Measurements from ENCODE around the gene DCK. TPM values are rescaled to one million over a fixed set of nuclear protein-coding genes. Genes with fewer than 3 reads are reported as not detected.
A peak's percentile ranks its signal among the peaks of the same experiment; 100 is the strongest.

DCK gene
- 10 to 100 TPM; 79.0 to 85.1 TPM for total RNA-seq

DNA sequence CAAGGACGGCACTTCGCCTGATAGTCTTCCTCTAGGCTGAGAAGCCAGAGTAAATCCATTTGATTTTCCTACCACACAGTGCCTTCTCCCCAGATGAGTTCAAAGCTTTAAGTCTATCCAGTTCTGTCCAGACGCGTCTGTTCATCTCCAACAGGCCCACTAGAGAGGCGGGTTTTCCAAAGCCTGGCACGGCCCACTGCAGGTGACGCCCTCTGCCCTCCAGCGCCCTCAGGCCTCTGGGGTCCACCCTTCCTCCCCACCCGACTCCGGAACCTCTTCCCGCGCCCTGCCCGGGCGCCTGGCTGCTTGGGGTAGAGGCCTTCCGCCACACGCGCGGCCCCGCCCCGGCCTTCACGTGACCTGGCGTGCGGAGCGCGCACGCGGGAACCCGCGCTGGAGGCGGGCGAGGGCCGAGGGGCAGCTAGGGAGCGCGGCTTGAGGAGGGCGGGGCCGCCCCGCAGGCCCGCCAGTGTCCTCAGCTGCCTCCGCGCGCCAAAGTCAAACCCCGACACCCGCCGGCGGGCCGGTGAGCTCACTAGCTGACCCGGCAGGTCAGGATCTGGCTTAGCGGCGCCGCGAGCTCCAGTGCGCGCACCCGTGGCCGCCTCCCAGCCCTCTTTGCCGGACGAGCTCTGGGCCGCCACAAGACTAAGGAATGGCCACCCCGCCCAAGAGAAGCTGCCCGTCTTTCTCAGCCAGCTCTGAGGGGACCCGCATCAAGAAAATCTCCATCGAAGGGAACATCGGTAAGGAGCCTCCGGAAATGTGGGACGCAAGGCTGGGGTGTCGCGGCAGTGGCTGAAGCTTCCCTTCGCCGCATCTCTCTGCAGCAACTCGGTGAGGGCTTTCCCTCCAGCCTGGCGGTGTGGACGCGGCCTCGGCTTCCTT, at the start of gene DCK:
Gene DCK (plus strand): TSS at position 469 of the 888 bp plus-strand sequence. CDS start 187 bp downstream, at position 656.
- CTCF ChIA-PET, result interaction anchor here (1.0 to 5.3 kb wide), 6 partner anchors 11 to 315 kb away, joined by 3 to 74 read pairs (median 6); partner anchors contain the start of gene MOB1B
- DNase-seq, result peak; percentile 88
- H3K4me3 Mint-ChIP-seq, result peak within 1 kb of the TSS; percentile 97
- POLR2A ChIA-PET, result interaction anchor here (0.6 to 5.0 kb wide), 18 partner anchors 8 to 306 kb away, joined by 3 to 41 read pairs (median 5); partner anchors contain the start of genes GRSF1 and MOB1B
- no peaks in the 10 kb centered on the region for H3K27me3 Mint-ChIP-seq
- peaks cover 45% of the 10 kb centered on the region for H3K4me1 Mint-ChIP-seq
- peak within 1 kb of the TSS; percentile 80 for H3K27ac Mint-ChIP-seq
- H3K9me3 Mint-ChIP-seq, result no peaks in the 10 kb centered on the region
- peaks cover 45% of the 10 kb centered on the region for H3K36me3 Mint-ChIP-seq (ENCODE audit: low read depth)

DNA sequence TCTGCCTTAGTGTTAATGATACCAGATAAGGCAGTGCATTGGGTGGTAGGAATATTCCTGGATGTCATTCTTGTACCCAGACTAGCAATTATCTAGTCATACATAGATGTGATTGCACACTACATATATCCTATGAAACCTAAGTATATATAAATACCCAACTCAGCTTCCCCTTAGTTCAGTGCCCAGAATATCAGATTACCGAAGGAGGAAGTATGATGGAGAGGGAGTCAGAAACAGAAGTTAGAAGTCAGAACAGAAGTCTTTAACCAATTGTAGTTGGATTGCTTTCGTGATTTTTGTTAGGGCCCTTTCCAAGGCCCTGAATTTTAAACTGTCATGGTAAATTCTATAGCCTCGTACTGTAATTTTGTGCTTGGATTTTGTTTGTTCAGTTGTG, 48.4 kb upstream of the DCK start:
- H3K4me1 Mint-ChIP-seq, result no peaks in the 10 kb centered on the region
- peaks cover 2% of the 10 kb centered on the region for H3K9me3 Mint-ChIP-seq
- POLR2A ChIA-PET, result no interaction called here
- CTCF ChIA-PET, result no interaction called here
- H3K27me3 Mint-ChIP-seq, result no peaks in the 10 kb centered on the region
- peaks cover 4% of the 10 kb centered on the region for H3K36me3 Mint-ChIP-seq (ENCODE audit: low read depth)
- no peak for DNase-seq
- no peak overlapping the region for H3K4me3 Mint-ChIP-seq
- no peak overlapping the region for H3K27ac Mint-ChIP-seq

DNA sequence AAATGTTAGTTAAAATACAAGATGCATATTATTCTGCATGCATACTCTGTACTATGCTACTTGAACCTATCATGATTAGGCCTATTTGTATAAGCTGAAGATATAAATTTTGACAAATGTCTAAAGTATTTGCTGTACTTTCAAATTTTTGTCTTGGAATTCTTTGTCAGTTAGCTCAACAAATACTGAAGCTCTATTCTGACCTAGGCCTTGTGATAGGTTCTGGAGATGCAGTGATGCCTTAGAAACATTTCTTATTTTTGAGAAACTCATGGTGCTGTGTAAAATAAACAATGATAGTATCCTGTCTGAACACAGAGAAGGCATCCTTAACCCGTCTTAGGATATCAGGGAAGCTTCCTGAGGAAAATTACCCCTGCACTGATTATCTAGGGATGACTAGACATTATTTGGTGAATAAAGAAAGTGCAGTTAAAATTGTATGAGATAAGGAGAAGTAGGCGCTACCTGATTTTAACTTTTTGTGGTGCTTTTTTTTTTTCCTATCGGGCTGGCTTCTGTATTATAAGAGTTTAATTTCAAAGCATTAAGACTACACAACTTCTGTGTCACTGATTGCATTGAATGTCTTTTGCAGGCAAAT, 47.9 kb upstream of the DCK start:
- no peak overlapping the region for H3K27ac Mint-ChIP-seq
- ChIA-PET POLR2A (no interaction called here), CTCF (no interaction called here)

DNA sequence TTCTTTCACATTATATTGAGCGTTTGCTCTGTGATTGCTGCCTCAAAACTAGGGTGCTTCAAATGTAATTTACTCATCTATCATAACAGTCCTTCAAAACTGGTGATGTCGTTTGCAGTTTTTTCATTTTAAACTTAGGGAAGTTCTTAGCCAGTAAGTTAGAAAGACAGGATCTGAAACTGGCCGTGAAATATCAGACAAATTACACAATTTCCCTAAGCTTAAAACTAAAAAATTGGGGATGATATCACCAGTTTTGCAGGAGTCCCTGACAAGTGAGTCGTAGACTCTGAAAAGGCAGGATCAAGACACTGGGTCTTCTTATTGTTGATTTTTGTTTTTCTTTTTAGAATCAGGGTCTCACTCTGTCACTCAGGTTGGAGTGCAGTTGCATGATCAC, 46.5 kb upstream of the DCK start:
- H3K9me3 Mint-ChIP-seq, result peaks cover 2% of the 10 kb centered on the region

More for the DNA sequence above, 47.9 kb upstream of the DCK start:
- no peaks in the 10 kb centered on the region for H3K27me3 Mint-ChIP-seq
- H3K36me3 Mint-ChIP-seq (ENCODE audit: low read depth), result peaks cover 4% of the 10 kb centered on the region
- H3K4me3 Mint-ChIP-seq, result no peak overlapping the region
- H3K9me3 Mint-ChIP-seq, result peaks cover 2% of the 10 kb centered on the region
- no peaks in the 10 kb centered on the region for H3K4me1 Mint-ChIP-seq
- DNase-seq, result no peak

DNA sequence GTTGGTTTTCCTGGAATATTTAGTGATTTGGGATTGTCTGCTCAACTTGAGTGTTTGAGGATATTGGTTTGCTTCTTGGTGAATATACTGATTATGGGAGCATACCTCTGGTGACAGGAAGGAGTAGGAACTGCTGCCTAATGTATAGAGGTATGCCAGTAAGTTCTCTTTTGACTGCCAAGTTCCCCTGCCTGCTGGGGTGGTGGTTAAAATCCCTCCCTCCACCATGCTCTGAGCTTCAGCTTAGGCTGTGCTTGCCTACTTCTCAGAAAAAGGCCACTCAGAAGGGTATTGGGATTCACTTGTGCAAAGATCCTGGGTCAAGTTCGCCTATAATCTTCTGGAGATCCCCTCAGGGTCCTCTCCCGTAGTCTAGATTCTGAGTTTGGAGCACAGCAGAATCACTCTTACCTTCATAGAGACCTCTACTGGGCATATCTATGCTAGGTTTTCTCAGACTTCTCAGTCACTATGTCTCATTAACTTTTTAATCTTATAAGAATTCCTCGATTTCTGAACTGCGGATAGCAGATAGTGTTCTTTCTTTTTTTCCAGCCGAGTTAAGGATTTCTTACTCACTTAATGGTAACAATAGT, 44.7 kb upstream of the DCK start:
- H3K36me3 Mint-ChIP-seq (ENCODE audit: low read depth), result peaks cover 4% of the 10 kb centered on the region
- H3K9me3 Mint-ChIP-seq, result peaks cover 2% of the 10 kb centered on the region
- no peak overlapping the region for H3K27ac Mint-ChIP-seq
- H3K4me1 Mint-ChIP-seq, result peaks cover 6% of the 10 kb centered on the region
- H3K27me3 Mint-ChIP-seq, result no peaks in the 10 kb centered on the region
- CTCF ChIA-PET, result no interaction called here
- DNase-seq, result no peak
- POLR2A ChIA-PET, result no interaction called here
- H3K4me3 Mint-ChIP-seq, result no peak overlapping the region

More for the DNA sequence above, 46.5 kb upstream of the DCK start:
- POLR2A ChIA-PET, result no interaction called here
- CTCF ChIA-PET, result no interaction called here
- no peaks in the 10 kb centered on the region for H3K27me3 Mint-ChIP-seq
- no peak overlapping the region for H3K4me3 Mint-ChIP-seq
- H3K36me3 Mint-ChIP-seq (ENCODE audit: low read depth), result peaks cover 4% of the 10 kb centered on the region
- no peak overlapping the region for H3K27ac Mint-ChIP-seq
- H3K4me1 Mint-ChIP-seq, result no peaks in the 10 kb centered on the region
- no peak for DNase-seq

DNA sequence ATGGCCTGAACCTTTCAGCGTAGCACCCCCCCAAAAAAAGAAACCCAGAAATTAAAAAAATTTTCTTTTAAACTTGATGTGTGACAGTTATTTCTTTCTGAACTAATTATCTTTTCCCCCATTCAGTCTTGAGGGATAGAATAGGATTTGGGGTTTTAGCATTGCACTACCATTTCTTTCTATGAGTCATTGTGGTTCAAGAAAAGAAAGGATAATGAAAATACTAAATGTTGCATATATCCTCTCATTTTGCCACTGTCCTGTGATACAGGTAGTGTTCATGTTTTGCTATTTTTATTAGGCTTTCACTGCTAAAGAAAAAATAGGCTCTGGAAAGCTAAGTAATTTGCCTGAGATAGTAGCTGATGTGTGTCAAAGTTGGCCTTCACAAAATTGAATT, 39.4 kb upstream of the DCK start:
- POLR2A ChIA-PET, result no interaction called here
- H3K36me3 Mint-ChIP-seq (ENCODE audit: low read depth), result no peaks in the 10 kb centered on the region
- CTCF ChIA-PET, result no interaction called here
- no peaks in the 10 kb centered on the region for H3K9me3 Mint-ChIP-seq
- no peak overlapping the region for H3K27ac Mint-ChIP-seq
- no peak for DNase-seq
- no peaks in the 10 kb centered on the region for H3K27me3 Mint-ChIP-seq
- H3K4me1 Mint-ChIP-seq, result peaks cover 9% of the 10 kb centered on the region
- no peak overlapping the region for H3K4me3 Mint-ChIP-seq

DNA sequence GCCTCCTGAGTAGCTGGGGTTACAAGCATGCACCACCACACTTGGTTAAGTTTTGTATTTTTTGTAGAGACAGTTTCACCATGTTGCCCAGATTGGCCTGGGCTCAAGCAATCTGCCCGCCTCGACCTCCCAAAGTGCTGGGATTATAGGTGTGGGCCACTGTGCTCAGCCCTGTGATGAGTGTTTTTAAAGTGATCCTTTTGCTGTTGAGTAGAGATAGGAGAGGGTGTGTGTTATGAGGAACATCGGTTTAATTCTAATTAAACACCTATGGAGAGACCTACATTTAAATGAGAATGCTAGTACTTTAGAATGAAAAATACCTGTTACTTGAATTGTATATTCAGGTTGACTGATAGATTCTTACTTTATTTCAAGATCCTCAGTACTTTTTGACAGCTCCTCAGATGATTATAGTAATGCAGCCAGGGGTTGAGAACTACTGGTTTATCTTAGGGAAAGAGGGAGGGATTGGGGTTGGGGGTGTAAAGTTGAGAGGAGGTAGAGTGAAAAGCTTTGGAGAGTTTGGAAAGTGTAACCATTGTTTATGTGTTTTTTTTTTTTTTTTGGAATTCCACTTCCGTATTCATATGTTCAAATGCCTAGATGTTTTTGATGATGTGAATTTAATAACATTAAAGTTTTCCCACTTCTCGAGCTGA, 36.8 kb upstream of the DCK start:
- Mint-ChIP-seq H3K4me3 (no peak overlapping the region), H3K4me1 (peaks cover 9% of the 10 kb centered on the region), H3K36me3 (ENCODE audit: low read depth) (no peaks in the 10 kb centered on the region), H3K9me3 (no peaks in the 10 kb centered on the region), H3K27ac (no peak overlapping the region), H3K27me3 (no peaks in the 10 kb centered on the region)
- no peak for DNase-seq
- ChIA-PET POLR2A (no interaction called here), CTCF (interaction anchor here (0.5 kb wide), 1 partner anchor 64 kb away, joined by 4 read pairs; no protein-coding TSS in a partner anchor)

DNA sequence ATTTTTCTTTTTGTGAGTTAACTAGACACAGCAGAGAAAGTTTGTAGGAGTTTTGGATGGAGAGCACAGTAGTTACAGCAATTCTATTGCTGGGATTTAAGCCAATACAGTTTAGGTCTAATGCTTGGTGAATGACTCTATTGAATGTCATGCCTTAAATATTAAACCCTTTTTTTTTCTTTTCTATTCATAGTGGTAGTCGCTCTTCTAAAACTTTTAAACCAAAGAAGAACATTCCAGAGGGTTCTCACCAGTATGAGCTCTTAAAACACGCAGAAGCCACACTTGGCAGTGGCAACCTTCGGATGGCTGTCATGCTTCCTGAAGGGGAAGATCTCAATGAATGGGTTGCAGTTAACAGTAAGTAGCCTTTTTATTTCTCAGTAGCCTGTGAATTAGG, 34.8 kb upstream of the DCK start:
- DNase-seq, result no peak
- CTCF ChIA-PET, result no interaction called here
- H3K9me3 Mint-ChIP-seq, result no peaks in the 10 kb centered on the region
- peaks cover 5% of the 10 kb centered on the region for H3K4me1 Mint-ChIP-seq
- no peaks in the 10 kb centered on the region for H3K27me3 Mint-ChIP-seq
- POLR2A ChIA-PET, result no interaction called here
- H3K36me3 Mint-ChIP-seq (ENCODE audit: low read depth), result no peaks in the 10 kb centered on the region
- no peak overlapping the region for H3K27ac Mint-ChIP-seq
- H3K4me3 Mint-ChIP-seq, result no peak overlapping the region

DNA sequence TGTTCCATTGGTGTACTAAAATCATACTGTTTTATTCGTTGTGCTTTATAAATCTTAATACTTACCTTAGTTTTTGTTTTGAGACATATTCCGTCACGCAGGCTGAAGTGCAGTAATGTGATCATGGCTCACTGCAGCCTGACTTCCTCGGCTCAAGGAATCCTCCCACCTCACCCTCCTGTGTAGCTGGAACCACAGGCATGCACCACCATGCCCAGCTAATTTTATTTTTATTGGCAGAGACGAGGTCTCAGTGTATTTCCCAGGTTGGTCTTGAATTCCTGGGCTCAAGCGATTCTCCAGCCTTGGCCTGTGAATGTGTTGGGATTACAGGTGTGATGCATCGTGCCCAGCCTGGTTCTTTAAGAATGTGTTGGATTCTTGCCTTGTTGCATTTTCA, 24.4 kb upstream of the DCK start:
- ChIA-PET POLR2A (no interaction called here), CTCF (no interaction called here)
- Mint-ChIP-seq H3K4me3 (no peak overlapping the region), H3K27me3 (no peaks in the 10 kb centered on the region), H3K36me3 (ENCODE audit: low read depth) (peaks cover 3% of the 10 kb centered on the region), H3K27ac (no peak overlapping the region), H3K9me3 (no peaks in the 10 kb centered on the region), H3K4me1 (no peaks in the 10 kb centered on the region)
- no peak for DNase-seq

DNA sequence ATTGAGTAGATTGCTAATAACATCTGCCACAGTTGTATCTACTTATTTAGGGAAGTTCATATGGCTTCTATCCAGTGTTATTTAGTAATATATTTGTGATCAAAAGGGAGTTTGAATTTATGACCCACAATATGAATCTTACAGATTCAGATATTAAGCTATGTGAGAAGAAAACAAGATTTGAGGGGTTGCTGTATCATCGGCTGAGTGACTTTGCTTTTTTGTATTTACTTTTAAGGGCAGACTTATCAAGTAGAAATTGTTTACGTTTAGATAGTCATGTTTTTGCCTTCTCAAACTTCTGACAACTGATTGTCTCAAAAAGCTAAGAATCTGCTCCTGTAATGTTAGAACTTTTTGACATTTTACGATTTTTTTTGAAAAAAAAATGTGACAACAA, 17.2 kb upstream of the DCK start:
- Mint-ChIP-seq H3K27me3 (no peaks in the 10 kb centered on the region), H3K4me3 (no peak overlapping the region), H3K9me3 (no peaks in the 10 kb centered on the region), H3K4me1 (no peaks in the 10 kb centered on the region), H3K36me3 (ENCODE audit: low read depth) (peaks cover 3% of the 10 kb centered on the region), H3K27ac (no peak overlapping the region)
- ChIA-PET CTCF (no interaction called here), POLR2A (no interaction called here)
- no peak for DNase-seq

DNA sequence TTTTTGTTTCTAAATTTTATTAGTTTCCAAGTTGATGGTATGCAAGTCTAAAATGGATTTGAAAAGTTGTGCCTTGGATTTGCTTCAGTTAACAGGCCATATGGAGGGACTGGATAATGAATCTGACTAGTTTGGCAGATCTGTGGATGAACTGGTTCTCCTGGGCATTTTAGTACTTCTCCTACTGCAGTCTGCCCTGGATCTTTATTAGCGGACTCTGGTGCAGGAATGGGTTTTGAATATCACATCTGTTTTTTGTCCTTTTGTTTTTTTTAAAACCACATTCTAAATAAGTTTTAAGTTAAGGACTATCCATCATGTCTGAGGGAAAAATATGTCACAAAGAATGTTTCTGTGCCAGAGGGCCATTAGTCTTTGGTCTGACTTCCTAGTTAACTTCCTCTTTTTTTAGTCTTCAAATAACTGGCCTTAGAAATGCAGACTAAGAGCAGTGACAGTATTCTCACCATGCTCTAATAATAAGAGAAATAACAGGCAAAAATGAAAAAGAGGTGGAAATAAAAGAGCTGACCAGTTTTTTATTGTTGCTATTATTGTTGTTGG, 13.9 kb upstream of the DCK start:
- no peak overlapping the region for H3K4me3 Mint-ChIP-seq
- H3K36me3 Mint-ChIP-seq (ENCODE audit: low read depth), result peaks cover 2% of the 10 kb centered on the region
- POLR2A ChIA-PET, result no interaction called here
- H3K27ac Mint-ChIP-seq, result no peak overlapping the region
- CTCF ChIA-PET, result no interaction called here
- no peaks in the 10 kb centered on the region for H3K9me3 Mint-ChIP-seq
- no peak for DNase-seq
- no peaks in the 10 kb centered on the region for H3K4me1 Mint-ChIP-seq
- no peaks in the 10 kb centered on the region for H3K27me3 Mint-ChIP-seq

DNA sequence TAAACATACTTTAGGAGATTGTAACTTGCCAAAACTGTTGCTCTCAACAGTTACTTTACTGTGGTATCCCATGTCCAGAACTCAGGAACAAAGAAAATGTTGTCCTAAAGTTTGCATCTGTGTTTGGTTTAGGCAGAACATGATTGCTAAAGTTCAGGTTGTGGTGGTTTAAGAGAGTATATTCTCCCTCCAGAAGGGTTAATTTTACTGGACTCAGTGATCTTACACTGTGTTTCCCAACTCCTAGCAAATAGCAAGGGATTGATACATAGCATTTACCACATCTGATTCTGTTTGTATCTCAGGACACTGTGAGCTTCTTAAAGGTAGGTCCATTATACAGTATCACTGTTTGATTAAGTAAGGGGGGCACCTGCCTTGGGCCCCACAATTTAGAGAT, 13.3 kb upstream of the DCK start:
- no peak for DNase-seq
- H3K4me3 Mint-ChIP-seq, result no peak overlapping the region
- ChIA-PET CTCF (no interaction called here), POLR2A (no interaction called here)
- no peaks in the 10 kb centered on the region for H3K4me1 Mint-ChIP-seq
- H3K27me3 Mint-ChIP-seq, result no peaks in the 10 kb centered on the region
- H3K36me3 Mint-ChIP-seq (ENCODE audit: low read depth), result peaks cover 2% of the 10 kb centered on the region
- no peaks in the 10 kb centered on the region for H3K9me3 Mint-ChIP-seq
- no peak overlapping the region for H3K27ac Mint-ChIP-seq

DNA sequence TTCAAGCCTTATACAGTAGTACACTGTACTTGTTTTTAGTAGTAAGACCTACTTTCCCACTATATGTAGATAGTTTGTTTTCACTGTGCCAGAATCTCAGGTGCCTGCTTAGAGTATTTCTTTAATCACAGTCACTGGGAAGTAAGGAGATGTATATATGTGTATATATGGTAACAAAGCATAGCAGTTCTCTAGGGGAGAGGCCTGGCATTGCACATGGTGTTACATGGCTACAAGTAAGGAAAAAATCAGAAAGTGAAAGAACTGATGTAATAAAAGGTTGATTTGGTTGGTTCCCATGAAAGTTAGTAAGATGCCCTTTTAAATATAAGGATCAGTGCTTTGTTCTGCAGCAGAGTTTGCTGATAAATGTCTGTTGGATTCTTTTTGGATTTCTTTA, 9.3 kb upstream of the DCK start:
- ChIA-PET POLR2A (no interaction called here), CTCF (no interaction called here)
- Mint-ChIP-seq H3K27me3 (no peaks in the 10 kb centered on the region), H3K27ac (no peak overlapping the region), H3K36me3 (ENCODE audit: low read depth) (peaks cover 2% of the 10 kb centered on the region), H3K4me1 (no peaks in the 10 kb centered on the region), H3K9me3 (no peaks in the 10 kb centered on the region), H3K4me3 (no peak overlapping the region)
- DNase-seq, result no peak
